Measurements from ENCODE around the gene ZNF831. TPM values are rescaled to one million over a fixed set of nuclear protein-coding genes. Genes with fewer than 3 reads are reported as not detected.

The ZNF831 gene
- total RNA-seq, 1 donor from 2014 or later: 4.0 TPM

DNA sequence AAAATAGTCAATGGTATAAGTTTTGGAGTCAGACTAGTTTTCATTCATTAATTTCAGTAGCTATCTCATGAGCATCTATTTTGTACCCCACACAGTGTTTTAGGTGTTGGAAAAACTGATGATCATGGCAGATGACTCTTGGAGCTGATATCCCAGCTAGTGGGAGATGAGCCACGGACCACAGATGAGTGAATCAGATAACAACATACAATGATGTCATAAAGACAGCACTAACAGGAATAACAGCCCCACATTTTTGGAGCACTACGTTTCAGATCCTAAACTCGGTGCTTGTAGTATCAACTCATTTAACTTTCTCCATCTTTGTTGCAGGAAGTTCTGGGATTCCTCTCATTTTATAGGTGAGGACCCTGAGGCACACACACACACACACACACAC, 69.0 kb downstream of the ZNF831 start:
- no peaks in the 10 kb centered on the region for H3K27me3 Mint-ChIP-seq
- H3K36me3 Mint-ChIP-seq (ENCODE audit: low read depth): peaks cover 22% of the 10 kb centered on the region
- no peak for ATAC-seq (ENCODE audit: low read depth)
- no peak for DNase-seq
- TF ChIP-seq, protein P1, sequence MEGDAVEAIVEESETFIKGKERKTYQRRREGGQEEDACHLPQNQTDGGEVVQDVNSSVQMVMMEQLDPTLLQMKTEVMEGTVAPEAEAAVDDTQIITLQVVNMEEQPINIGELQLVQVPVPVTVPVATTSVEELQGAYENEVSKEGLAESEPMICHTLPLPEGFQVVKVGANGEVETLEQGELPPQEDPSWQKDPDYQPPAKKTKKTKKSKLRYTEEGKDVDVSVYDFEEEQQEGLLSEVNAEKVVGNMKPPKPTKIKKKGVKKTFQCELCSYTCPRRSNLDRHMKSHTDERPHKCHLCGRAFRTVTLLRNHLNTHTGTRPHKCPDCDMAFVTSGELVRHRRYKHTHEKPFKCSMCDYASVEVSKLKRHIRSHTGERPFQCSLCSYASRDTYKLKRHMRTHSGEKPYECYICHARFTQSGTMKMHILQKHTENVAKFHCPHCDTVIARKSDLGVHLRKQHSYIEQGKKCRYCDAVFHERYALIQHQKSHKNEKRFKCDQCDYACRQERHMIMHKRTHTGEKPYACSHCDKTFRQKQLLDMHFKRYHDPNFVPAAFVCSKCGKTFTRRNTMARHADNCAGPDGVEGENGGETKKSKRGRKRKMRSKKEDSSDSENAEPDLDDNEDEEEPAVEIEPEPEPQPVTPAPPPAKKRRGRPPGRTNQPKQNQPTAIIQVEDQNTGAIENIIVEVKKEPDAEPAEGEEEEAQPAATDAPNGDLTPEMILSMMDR (IDR thresholded peaks at IDR 0.05): no peak
- no peaks in the 10 kb centered on the region for H3K4me1 Mint-ChIP-seq
- POLR2A ChIA-PET: no interaction called here
- H3K27ac Mint-ChIP-seq: no peak overlapping the region
- no peak overlapping the region for H3K4me3 Mint-ChIP-seq
- intact Hi-C loops (cut with micrococcal nuclease): no loop called here
- H3K9me3 Mint-ChIP-seq: peaks cover 5% of the 10 kb centered on the region
- CTCF ChIA-PET: no interaction called here

DNA sequence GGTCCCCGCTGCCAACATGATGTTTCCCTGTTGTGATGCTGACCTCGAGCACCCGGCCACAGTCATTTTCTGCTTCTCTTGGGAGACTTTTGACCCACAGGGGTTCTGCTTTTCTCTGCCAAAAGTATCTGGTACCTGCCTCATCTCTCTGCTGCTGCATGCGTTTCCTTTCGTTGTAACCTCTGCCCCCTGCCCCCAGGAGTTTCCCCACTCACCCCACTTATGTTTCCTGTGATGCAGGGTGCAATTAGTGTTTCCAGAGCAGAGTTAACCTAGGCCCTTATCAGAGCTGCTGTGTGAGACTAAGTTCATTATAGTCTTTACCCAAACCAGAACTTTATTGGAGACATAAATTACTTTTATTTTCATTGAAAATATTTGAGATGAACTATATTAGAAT, 71.6 kb downstream of the ZNF831 start:
- H3K27ac Mint-ChIP-seq: no peak overlapping the region
- no peaks in the 10 kb centered on the region for H3K4me1 Mint-ChIP-seq
- no peak for ATAC-seq (ENCODE audit: low read depth)
- ChIA-PET CTCF (no interaction called here), POLR2A (no interaction called here)
- intact Hi-C loops (cut with micrococcal nuclease): no loop called here
- DNase-seq: no peak
- no peaks in the 10 kb centered on the region for H3K27me3 Mint-ChIP-seq
- H3K9me3 Mint-ChIP-seq: no peaks in the 10 kb centered on the region
- H3K36me3 Mint-ChIP-seq (ENCODE audit: low read depth): peaks cover 24% of the 10 kb centered on the region
- TF ChIP-seq, protein P1 (IDR thresholded peaks at IDR 0.05): no peak
- H3K4me3 Mint-ChIP-seq: no peak overlapping the region

DNA sequence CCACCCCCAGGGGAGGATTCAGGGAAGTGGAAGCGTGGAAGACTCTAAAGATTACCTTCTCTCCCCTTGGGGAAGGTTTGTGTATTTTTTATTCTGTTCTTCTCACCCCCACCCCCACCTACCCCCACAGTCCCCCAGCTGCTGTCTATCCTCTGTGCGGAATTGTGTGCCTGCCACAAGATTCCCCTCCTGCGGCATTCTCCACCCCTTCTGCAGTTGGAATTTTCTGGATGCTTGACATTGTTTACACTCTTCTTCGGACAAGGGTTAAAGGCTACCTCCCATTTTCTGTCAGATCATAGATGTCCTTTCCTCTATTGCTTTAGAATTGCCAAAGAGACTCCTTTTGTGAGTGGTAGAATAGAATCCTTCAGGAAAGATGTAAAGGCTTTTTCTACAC, 76.4 kb downstream of the ZNF831 start:
- DNase-seq (no peak), ATAC-seq (ENCODE audit: low read depth) (no peak)
- CTCF ChIA-PET: no interaction called here
- POLR2A ChIA-PET: no interaction called here
- intact Hi-C loops (cut with micrococcal nuclease): no loop called here
- peaks cover 26% of the 10 kb centered on the region for H3K36me3 Mint-ChIP-seq (ENCODE audit: low read depth)
- no peak overlapping the region for H3K4me3 Mint-ChIP-seq
- TF ChIP-seq, protein P1 (IDR thresholded peaks at IDR 0.05): no peak
- H3K4me1 Mint-ChIP-seq: no peaks in the 10 kb centered on the region
- H3K27me3 Mint-ChIP-seq: no peaks in the 10 kb centered on the region
- no peaks in the 10 kb centered on the region for H3K9me3 Mint-ChIP-seq
- H3K27ac Mint-ChIP-seq: no peak overlapping the region

DNA sequence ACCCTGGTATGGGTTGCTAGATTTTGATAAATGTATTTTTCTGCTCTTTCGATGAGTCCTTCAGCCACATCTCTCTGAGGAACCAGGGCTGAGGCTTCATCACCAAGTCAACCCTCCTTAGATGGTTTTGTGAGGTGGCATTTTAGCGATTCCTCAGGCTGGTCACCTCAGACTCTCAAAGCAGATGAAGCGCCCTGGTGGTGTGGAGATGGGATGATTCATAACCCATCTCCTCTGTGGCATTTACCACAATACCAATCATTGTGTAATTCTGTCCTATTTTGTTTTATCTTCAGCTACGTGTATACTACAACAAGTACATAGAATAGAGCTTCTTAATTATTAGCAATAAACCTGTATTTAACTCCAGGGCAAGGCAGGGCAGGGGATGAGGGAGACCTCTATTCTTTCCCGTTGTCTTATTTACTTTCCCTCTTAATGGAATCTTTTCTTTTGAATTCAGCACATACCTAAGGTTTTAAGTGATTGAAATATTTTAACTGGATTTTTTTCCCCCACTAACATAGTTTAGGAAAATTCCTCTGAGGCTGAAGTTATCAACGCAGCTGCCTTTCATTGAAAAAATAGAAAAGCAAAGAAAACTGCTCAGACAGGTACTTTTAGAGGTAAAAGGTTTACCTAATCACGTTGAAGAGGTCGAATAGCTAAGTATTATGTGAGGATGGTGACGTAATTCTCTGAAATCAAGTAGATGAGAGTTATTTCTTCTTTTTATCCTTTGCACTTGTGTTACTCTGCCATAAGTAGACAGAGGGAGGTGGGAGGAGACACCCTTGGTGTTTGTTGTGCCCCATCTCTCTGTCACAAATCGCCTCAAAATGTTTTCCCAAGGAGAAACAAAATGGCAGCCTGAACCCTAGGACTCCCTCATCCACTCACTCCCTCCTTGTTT, 79.3 kb downstream of the ZNF831 start:
- Mint-ChIP-seq H3K9me3 (no peaks in the 10 kb centered on the region), H3K27me3 (no peaks in the 10 kb centered on the region), H3K27ac (no peak overlapping the region), H3K4me3 (no peak overlapping the region), H3K4me1 (no peaks in the 10 kb centered on the region), H3K36me3 (ENCODE audit: low read depth) (peaks cover 37% of the 10 kb centered on the region)
- ATAC-seq (ENCODE audit: low read depth) (no peak), DNase-seq (no peak)
- TF ChIP-seq, protein P1 (IDR thresholded peaks at IDR 0.05): no peak
- ChIA-PET POLR2A (no interaction called here), CTCF (no interaction called here)
- intact Hi-C loops (cut with micrococcal nuclease): no loop called here

DNA sequence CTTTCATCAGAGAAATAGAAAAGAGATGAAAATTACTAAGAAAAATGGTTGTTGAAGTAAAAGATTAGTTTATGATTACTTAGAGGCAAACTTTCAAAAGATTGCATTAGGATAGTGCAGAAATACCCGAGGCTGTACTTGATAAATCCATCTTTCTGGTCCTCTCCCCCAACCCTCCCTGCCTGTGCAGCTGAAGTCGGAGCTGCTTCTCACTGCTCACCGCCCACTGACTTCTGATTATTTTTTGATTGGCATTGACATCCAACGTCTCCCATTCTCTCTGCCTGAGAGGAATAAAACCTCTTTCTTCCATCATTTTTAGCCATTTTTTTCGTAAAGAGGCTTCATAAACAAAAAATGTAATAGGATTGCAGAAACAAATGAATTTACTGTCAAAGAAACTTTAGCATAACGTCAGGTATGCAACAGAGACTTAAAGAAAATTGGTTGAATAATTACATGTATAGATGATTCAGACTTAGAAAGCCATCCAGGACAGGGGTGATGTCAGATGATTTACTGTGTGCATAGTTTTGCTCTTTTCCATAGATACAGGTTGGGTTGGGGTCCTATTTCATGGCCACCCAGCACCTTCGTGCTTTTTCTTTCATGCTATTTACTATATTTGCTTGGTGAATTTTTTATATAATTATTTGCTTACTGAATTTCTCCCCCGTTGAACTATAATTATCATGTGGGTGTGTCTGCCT, 83.2 kb downstream of the ZNF831 start:
- intact Hi-C loops (cut with micrococcal nuclease): no loop called here
- ATAC-seq (ENCODE audit: low read depth): no peak
- Mint-ChIP-seq H3K27ac (no peak overlapping the region), H3K27me3 (no peaks in the 10 kb centered on the region), H3K36me3 (ENCODE audit: low read depth) (peaks cover 44% of the 10 kb centered on the region), H3K4me1 (no peaks in the 10 kb centered on the region), H3K9me3 (peaks cover 4% of the 10 kb centered on the region), H3K4me3 (no peak overlapping the region)
- TF ChIP-seq, protein P1 (IDR thresholded peaks at IDR 0.05): no peak
- DNase-seq: no peak
- CTCF ChIA-PET: no interaction called here
- POLR2A ChIA-PET: no interaction called here
